BLaER1 treated with 17β-estradiol and CSF1 and Interleukin-3, amounts not matched to agents 10 nM and 100 nM (cell line): ENCODE measurements around the gene COPE.

Source experiments
- H3K27ac ChIP-seq, 11 experiments: shearing (Covaris generic); formaldehyde crosslinking; 2 replicates each; pipeline ENCODE4 v1.8.1; 2022
- H3K27me3 ChIP-seq, 11 experiments: shearing (Covaris generic); formaldehyde crosslinking; 2 replicates each; pipeline ENCODE4 v1.8.1; 2022
- H3K36me3 ChIP-seq, 11 experiments: shearing (Covaris generic); formaldehyde crosslinking; 2 replicates each; pipeline ENCODE4 v1.8.1; 2022
- H3K4me1 ChIP-seq, 10 experiments: shearing (Covaris generic); formaldehyde crosslinking; 2 replicates each; pipeline ENCODE4 v1.8.1; 2022
- H3K4me2 ChIP-seq, 11 experiments: shearing (Covaris generic); formaldehyde crosslinking; 2 replicates each; pipeline ENCODE4 v1.8.1; 2022
- H3K4me3 ChIP-seq, 10 experiments: shearing (Covaris generic); formaldehyde crosslinking; 2 replicates each; pipeline ENCODE4 v1.8.1; 2022
- H3K9ac ChIP-seq, 11 experiments: shearing (Covaris generic); formaldehyde crosslinking; 2 replicates each; pipeline ENCODE4 v1.8.1; 2022
- H3K9me3 ChIP-seq, 11 experiments: shearing (Covaris generic); formaldehyde crosslinking; replicated peaks in 1 of 11; 2 replicates each; pipeline ENCODE4 v1.8.1; 2022
- H4K20me1 ChIP-seq, 11 experiments: shearing (Covaris generic); formaldehyde crosslinking; 2 replicates each; pipeline ENCODE4 v1.8.1; 2022
- Cebpa-rat ChIP-seq, 11 experiments: shearing (Covaris generic); IDR thresholded peaks; 2 replicates each; pipeline ENCODE4 v1.8.1; 2022

The COPE gene

DNA sequence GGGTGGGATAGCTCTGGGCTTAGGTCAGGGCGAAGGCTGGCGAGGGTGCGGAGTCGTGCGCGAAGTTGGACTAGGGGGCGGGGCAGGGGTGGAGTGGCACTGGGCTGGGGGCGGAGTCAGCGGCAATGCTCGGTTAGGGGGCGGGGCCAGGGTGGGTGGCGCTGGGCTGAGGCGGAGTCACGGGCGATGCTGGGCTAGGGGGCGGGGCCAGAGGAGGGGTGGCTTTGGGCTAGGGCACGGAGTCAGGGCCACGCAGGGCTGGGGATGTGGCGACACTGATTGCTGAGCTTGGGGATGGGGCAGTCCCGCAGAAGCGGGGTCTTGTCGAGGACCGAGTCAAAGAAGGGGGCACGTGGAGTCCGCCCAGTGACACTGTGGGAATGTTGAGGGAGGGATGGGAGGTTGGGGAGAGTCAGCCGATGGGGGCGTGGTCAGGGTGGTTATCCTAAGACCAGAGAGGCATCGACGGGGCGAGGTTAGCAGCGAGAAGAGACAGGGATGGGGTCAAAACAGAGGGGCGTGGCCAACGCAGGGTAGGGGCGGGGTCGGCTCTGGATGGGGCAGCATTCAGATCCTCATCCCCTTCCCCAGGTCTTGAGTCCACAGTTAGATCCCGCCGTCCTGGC is 13.1 kb upstream of the COPE start:
- Histone ChIP-seq H3K36me3 (peaks cover 74 to 91% (median 87%) of the 10 kb centered on the region in 11 experiments), H3K27ac (no peak overlapping the region), H3K27me3 (no peaks in the 10 kb centered on the region), H3K4me1 (peaks cover 6 to 17% (median 9%) of the 10 kb centered on the region in 10 experiments; a peak in 13 of 20 replicates), H3K9ac (no peak overlapping the region), H3K4me3 (no peak overlapping the region), H3K9me3 (no peaks in the 10 kb centered on the region), H3K4me2 (peak overlapping the region in 9 of 11 experiments; percentile 25 to 70 (median 40); a peak in 13 of 22 replicates), H4K20me1 (peaks cover 24 to 88% (median 53%) of the 10 kb centered on the region in 11 experiments; a peak in 21 of 22 replicates)
- no peak for TF ChIP-seq Cebpa-rat (IDR thresholded peaks at IDR 0.05)

DNA sequence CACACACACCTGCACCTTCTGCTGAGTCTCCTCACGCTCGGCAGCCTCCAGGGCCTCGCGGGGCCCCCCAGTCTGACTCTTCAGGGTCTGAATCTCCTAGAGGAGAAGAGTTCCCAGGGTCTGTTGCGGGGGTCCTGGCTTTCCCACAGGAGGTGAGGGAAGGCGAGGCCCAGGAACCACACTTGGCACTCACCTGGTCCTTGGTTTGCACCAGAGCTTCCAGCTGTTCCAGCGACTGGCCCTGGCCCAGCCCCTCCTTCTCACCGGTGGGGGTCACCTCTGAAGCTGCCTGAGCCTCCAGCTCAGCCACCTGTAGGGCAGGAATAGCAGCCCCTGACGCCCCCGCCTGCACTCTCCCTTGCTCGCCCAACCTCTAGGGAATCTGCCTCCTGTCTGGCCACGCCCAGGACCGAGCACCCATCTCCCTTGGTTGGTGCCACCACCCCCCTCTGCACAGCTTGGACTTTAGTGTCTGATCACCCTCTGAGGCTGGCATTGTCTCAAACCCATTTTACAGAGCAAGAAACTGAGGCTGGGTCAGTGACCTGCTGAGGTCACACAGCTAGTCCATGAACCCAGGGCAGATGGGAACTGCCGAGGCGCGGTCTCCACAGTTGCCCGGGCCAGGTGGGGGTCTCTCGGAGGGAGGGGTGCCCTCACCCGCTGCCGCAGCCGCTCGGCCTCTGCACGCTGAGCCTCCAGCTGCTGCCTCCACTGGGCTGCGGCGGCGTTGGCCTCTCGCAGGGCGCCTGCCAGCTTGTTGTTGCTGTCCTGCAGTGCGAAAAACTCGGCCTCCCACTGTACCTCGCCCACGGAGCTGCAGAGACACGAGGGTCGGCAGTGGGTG is 12.4 kb upstream of the COPE start:
- no peak for TF ChIP-seq Cebpa-rat (IDR thresholded peaks at IDR 0.05)
- Histone ChIP-seq H3K9me3 (no peaks in the 10 kb centered on the region), H3K4me3 (no peak overlapping the region), H3K36me3 (peaks cover 75 to 92% (median 88%) of the 10 kb centered on the region in 11 experiments), H3K27me3 (no peaks in the 10 kb centered on the region), H3K4me1 (peaks cover 6 to 17% (median 9%) of the 10 kb centered on the region in 10 experiments; a peak in 13 of 20 replicates), H3K9ac (no peak overlapping the region), H4K20me1 (peaks cover 24 to 91% (median 61%) of the 10 kb centered on the region in 11 experiments; a peak in 21 of 22 replicates), H3K4me2 (no peak overlapping the region), H3K27ac (no peak overlapping the region)

- Histone ChIP-seq H3K4me2 (no peak overlapping the region), H3K4me3 (no peak overlapping the region), H3K4me1 (peaks cover 6 to 17% (median 9%) of the 10 kb centered on the region in 10 experiments; a peak in 13 of 20 replicates), H3K36me3 (peaks cover 75 to 92% (median 89%) of the 10 kb centered on the region in 11 experiments), H4K20me1 (peaks cover 30 to 97% (median 76%) of the 10 kb centered on the region in 11 experiments; a peak in 21 of 22 replicates), H3K9me3 (no peaks in the 10 kb centered on the region), H3K27ac (no peak overlapping the region), H3K27me3 (no peaks in the 10 kb centered on the region), H3K9ac (no peak overlapping the region)
- no peak for TF ChIP-seq Cebpa-rat (IDR thresholded peaks at IDR 0.05)
Observed at GRCh38 chr19:18929311-18929710, 10.1 kb upstream of the COPE start.

- Histone ChIP-seq H3K4me2 (no peak overlapping the region), H3K4me1 (peaks cover 3 to 12% (median 4%) of the 10 kb centered on the region in 10 experiments; a peak in 13 of 20 replicates), H3K9me3 (no peaks in the 10 kb centered on the region), H3K36me3 (peaks cover 75 to 92% (median 89%) of the 10 kb centered on the region in 11 experiments), H3K27me3 (no peaks in the 10 kb centered on the region), H3K9ac (no peak overlapping the region), H3K27ac (no peak overlapping the region), H4K20me1 (peaks cover 29 to 97% (median 74%) of the 10 kb centered on the region in 11 experiments; a peak in 21 of 22 replicates), H3K4me3 (no peak overlapping the region)
- TF ChIP-seq Cebpa-rat (IDR thresholded peaks at IDR 0.05), result no peak
Observed at GRCh38 chr19:18928018-18928805, 9.0 kb upstream of the COPE start.

DNA sequence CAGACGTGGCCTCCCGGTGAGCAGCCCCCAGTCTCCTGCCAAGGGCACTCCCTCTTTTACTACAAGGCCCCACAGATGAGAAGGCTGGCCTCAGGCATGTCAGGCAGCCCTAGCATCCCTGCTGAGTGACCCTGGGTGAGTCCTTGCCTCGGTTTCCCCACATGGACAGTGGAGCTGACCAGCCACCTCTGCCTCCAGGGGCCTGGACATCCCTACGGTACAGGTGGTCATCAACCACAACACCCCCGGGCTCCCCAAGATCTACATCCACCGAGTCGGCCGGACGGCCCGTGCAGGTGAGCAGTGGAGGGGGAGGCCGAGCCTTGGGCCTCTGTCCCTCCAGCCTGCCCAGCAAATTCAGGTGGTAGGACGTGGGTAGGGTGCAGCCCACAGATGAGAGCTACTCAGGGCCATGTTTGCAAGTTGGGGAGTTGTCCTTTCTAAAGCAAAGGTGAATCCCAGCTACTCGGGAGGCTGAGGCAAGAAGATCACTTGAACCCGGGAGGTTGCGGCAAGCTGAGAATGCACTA is 5.6 kb upstream of the COPE start:
- Histone ChIP-seq H3K36me3 (peaks cover 83 to 94% (median 88%) of the 10 kb centered on the region in 11 experiments), H4K20me1 (peaks cover 16 to 93% (median 83%) of the 10 kb centered on the region in 11 experiments; a peak in 21 of 22 replicates)

DNA sequence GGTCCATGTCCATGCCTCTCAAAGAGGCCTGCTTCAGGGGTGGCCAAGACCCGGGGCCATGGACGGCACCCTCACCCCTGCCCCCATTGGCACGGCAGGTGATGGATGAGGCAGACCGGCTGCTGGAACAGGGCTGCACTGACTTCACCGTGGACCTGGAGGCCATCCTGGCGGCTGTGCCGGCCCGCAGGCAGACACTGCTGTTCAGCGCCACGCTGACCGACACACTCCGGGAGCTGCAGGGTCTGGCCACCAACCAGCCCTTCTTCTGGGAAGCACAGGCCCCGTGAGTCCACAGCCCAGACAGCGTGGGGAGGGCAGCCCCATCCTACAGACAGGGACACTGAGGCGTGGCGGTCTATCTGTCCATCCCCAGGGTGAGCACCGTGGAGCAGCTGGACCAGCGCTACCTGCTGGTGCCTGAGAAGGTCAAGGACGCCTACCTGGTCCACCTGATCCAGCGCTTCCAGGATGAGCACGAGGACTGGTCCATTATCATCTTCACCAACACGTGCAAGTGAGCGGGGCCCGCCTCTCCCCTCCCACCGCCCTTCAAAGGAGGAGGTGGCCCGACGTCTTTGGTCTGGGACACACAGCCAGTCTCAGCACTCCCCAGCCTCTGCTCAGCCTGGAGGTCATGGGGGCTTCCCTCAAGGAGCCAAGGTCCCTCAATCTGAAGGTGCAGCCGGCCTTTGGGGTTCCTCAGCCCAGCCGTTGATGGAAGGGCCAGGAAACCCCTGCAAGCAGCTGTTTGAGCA is 3.2 kb upstream of the COPE start:
- H4K20me1 ChIP-seq, result peaks cover 21 to 82% (median 60%) of the 10 kb centered on the region in 11 experiments; a peak in 18 of 22 replicates
- H3K27me3 ChIP-seq, result no peaks in the 10 kb centered on the region
- H3K4me1 ChIP-seq, result peaks cover 22 to 27% (median 24%) of the 10 kb centered on the region in 10 experiments
- no peaks in the 10 kb centered on the region for H3K9me3 ChIP-seq
- no peak overlapping the region for H3K4me2 ChIP-seq
- peaks cover 60 to 71% (median 64%) of the 10 kb centered on the region in 11 experiments for H3K36me3 ChIP-seq
- no peak overlapping the region for H3K9ac ChIP-seq
- TF ChIP-seq Cebpa-rat (IDR thresholded peaks at IDR 0.05), result no peak
- no peak overlapping the region for H3K27ac ChIP-seq
- H3K4me3 ChIP-seq, result no peak overlapping the region

More for the DNA sequence above, 5.6 kb upstream of the COPE start:
- Histone ChIP-seq H3K9ac (no peak overlapping the region), H3K9me3 (no peaks in the 10 kb centered on the region), H3K4me3 (no peak overlapping the region), H3K27ac (no peak overlapping the region), H3K4me1 (peaks cover 10 to 17% (median 13%) of the 10 kb centered on the region in 10 experiments), H3K27me3 (no peaks in the 10 kb centered on the region), H3K4me2 (no peak overlapping the region)
- no peak for TF ChIP-seq Cebpa-rat (IDR thresholded peaks at IDR 0.05)

GRCh38 chr19:18921593-18921992 is 2.4 kb upstream of the COPE start:
- no peak overlapping the region for H3K4me3 ChIP-seq
- no peaks in the 10 kb centered on the region for H3K9me3 ChIP-seq
- TF ChIP-seq Cebpa-rat (IDR thresholded peaks at IDR 0.05), result no peak
- no peak overlapping the region for H3K27ac ChIP-seq
- peaks cover 51 to 67% (median 57%) of the 10 kb centered on the region in 11 experiments for H3K36me3 ChIP-seq
- H3K9ac ChIP-seq, result peak overlapping the region in 6 of 11 experiments; percentile 1 to 36 (median 22); a peak in 5 of 22 replicates
- H3K4me1 ChIP-seq, result peaks cover 30 to 35% (median 31%) of the 10 kb centered on the region in 10 experiments
- H3K4me2 ChIP-seq, result peak overlapping the region in 2 of 11 experiments; percentile 90 to 93; a peak in 2 of 22 replicates
- no peaks in the 10 kb centered on the region for H3K27me3 ChIP-seq
- H4K20me1 ChIP-seq, result peaks cover 21 to 80% (median 59%) of the 10 kb centered on the region in 11 experiments; a peak in 18 of 22 replicates
